ENCODE data around the gene STXBP2. TPM values are rescaled to one million over a fixed set of nuclear protein-coding genes. Genes with fewer than 3 reads are reported as not detected.

The STXBP2 gene
- total and polyA plus RNA-seq, 9 of the 15 experiments (the other 6 are each of a cell fraction or from before 2014, with no cell fraction given), result 2.5 to 163 (median 71.3) TPM

DNA sequence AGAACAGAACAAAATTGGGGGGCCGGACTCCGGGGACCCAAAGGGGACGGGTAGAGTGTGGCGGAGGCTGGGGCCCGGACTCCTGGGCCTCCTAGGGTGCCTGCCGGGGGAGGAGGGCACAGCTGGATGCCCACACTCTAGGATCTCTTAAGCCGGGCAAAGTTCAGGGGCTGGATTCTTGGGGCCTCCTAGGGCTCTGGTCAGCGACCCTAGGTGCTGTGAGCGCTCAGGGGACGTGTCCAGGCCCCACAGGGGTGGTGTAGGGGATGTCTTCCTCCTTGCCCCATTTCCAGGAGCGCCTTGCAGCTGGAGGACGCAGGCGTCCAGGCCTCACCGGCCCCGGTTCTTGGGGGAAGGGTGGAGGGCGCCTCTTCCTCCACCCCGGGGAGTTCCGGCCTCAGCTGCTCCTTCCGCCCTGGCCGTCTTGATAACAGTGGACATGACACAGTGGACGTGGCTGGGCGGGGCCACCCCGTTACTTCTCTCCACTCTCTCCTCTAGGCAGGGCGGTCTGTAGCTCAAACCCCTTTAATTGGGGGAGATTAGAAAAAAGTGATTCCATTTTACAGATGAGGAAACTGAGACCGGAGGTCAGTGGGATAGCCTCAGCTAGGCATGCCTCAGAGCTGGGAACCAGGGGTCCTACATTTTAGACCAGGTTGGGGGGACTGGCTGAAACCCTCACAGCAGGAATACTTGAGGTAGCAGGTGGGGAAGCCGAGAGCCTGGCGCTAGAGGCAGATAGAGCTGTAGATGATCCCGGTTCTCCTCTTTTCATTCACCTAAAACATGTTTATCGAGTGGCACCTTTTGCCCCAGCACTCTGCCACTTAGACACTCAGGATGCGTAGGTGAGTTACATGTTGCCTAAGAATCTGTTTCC, 705 bp downstream of the STXBP2 start (continued):
- TF ChIP-seq, protein P1, sequence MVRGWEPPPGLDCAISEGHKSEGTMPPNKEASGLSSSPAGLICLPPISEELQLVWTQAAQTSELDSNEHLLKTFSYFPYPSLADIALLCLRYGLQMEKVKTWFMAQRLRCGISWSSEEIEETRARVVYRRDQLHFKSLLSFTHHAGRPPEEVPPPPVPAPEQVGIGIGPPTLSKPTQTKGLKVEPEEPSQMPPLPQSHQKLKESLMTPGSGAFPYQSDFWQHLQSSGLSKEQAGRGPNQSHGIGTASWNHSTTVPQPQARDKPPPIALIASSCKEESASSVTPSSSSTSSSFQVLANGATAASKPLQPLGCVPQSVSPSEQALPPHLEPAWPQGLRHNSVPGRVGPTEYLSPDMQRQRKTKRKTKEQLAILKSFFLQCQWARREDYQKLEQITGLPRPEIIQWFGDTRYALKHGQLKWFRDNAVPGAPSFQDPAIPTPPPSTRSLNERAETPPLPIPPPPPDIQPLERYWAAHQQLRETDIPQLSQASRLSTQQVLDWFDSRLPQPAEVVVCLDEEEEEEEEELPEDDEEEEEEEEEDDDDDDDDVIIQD (CRISPR knock-in tag; IDR thresholded peaks at IDR 0.05), result no peak
- TF ChIP-seq FOXJ2 (tag; IDR thresholded peaks at IDR 0.05) (no peak), ZNF561 (CRISPR knock-in tag; conservative IDR thresholded peaks at IDR 0.05) (no peak), SIN3B (IDR thresholded peaks at IDR 0.05; ENCODE audit: low read depth) (no peak), POLR2H (tag; IDR thresholded peaks at IDR 0.05; ENCODE audit: low read depth) (peak; percentile 58; the same call in 1 of the 2 replicates), RFX1 (IDR thresholded peaks at IDR 0.05) (no peak), KLF13 (tag; IDR thresholded peaks at IDR 0.05; ENCODE audit: borderline replicate concordance, low read depth) (no peak), HMGN3 (IDR thresholded peaks at IDR 0.05; ENCODE audit: borderline replicate concordance, extremely low read depth, insufficient read length, low read depth, low read length) (peak; percentile 53), ZNF75A (CRISPR knock-in tag; IDR thresholded peaks at IDR 0.05) (no peak), CBX3 (IDR thresholded peaks at IDR 0.05; ENCODE audit: borderline replicate concordance in 1 of 2, low read length in 2 of 2) (no peak), WHSC1 (IDR thresholded peaks at IDR 0.05; ENCODE audit: low read length) (no peak)
- TF ChIP-seq, protein P2, sequence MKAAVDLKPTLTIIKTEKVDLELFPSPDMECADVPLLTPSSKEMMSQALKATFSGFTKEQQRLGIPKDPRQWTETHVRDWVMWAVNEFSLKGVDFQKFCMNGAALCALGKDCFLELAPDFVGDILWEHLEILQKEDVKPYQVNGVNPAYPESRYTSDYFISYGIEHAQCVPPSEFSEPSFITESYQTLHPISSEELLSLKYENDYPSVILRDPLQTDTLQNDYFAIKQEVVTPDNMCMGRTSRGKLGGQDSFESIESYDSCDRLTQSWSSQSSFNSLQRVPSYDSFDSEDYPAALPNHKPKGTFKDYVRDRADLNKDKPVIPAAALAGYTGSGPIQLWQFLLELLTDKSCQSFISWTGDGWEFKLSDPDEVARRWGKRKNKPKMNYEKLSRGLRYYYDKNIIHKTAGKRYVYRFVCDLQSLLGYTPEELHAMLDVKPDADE (conservative IDR thresholded peaks at IDR 0.05; ENCODE audit: control insufficient read depth, low read depth, low read length), result peak; percentile 64; the same call in 1 of the 2 replicates
- TF ChIP-seq, protein P3, sequence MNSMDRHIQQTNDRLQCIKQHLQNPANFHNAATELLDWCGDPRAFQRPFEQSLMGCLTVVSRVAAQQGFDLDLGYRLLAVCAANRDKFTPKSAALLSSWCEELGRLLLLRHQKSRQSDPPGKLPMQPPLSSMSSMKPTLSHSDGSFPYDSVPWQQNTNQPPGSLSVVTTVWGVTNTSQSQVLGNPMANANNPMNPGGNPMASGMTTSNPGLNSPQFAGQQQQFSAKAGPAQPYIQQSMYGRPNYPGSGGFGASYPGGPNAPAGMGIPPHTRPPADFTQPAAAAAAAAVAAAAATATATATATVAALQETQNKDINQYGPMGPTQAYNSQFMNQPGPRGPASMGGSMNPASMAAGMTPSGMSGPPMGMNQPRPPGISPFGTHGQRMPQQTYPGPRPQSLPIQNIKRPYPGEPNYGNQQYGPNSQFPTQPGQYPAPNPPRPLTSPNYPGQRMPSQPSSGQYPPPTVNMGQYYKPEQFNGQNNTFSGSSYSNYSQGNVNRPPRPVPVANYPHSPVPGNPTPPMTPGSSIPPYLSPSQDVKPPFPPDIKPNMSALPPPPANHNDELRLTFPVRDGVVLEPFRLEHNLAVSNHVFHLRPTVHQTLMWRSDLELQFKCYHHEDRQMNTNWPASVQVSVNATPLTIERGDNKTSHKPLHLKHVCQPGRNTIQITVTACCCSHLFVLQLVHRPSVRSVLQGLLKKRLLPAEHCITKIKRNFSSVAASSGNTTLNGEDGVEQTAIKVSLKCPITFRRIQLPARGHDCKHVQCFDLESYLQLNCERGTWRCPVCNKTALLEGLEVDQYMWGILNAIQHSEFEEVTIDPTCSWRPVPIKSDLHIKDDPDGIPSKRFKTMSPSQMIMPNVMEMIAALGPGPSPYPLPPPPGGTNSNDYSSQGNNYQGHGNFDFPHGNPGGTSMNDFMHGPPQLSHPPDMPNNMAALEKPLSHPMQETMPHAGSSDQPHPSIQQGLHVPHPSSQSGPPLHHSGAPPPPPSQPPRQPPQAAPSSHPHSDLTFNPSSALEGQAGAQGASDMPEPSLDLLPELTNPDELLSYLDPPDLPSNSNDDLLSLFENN (IDR thresholded peaks at IDR 0.05; ENCODE audit: low read depth in 2 of 2, low read length in 2 of 2), result peak in 1 of 2 experiments; percentile 31; a peak in 1 of 4 replicates
- TF ChIP-seq, protein P4, sequence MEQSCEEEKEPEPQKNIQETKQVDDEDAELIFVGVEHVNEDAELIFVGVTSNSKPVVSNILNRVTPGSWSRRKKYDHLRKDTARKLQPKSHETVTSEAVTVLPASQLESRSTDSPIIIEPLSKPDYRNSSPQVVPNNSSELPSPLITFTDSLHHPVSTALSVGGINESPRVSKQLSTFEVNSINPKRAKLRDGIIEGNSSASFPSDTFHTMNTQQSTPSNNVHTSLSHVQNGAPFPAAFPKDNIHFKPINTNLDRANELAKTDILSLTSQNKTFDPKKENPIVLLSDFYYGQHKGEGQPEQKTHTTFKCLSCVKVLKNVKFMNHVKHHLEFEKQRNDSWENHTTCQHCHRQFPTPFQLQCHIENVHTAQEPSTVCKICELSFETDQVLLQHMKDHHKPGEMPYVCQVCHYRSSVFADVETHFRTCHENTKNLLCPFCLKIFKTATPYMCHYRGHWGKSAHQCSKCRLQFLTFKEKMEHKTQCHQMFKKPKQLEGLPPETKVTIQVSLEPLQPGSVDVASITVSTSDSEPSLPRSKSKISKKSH (CRISPR knock-in tag; IDR thresholded peaks at IDR 0.05), result no peak
- TF ChIP-seq, protein P5, sequence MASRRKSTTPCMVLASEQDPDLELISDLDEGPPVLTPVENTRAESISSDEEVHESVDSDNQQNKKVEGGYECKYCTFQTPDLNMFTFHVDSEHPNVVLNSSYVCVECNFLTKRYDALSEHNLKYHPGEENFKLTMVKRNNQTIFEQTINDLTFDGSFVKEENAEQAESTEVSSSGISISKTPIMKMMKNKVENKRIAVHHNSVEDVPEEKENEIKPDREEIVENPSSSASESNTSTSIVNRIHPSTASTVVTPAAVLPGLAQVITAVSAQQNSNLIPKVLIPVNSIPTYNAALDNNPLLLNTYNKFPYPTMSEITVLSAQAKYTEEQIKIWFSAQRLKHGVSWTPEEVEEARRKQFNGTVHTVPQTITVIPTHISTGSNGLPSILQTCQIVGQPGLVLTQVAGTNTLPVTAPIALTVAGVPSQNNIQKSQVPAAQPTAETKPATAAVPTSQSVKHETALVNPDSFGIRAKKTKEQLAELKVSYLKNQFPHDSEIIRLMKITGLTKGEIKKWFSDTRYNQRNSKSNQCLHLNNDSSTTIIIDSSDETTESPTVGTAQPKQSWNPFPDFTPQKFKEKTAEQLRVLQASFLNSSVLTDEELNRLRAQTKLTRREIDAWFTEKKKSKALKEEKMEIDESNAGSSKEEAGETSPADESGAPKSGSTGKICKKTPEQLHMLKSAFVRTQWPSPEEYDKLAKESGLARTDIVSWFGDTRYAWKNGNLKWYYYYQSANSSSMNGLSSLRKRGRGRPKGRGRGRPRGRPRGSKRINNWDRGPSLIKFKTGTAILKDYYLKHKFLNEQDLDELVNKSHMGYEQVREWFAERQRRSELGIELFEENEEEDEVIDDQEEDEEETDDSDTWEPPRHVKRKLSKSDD (conservative IDR thresholded peaks at IDR 0.05; ENCODE audit: low read length), result no peak
